IPS-18c (cell line): ENCODE measurements around the gene MAN2A1.

Experiments used
- H3K4me3 ChIP-seq: 2 replicates; pipeline ENCODE4 v1.7.0; 2013; ENCODE audit warnings: low read depth, mild to moderate bottlenecking, low read length, moderate library complexity; ENCODE audit not compliant: insufficient read depth
- H3K9me3 ChIP-seq: one replicate; pipeline ENCODE4 v1.6.1; 2013; ENCODE audit warnings: mild to moderate bottlenecking, low read length, moderate library complexity; ENCODE audit not compliant: control insufficient read depth, insufficient read depth

Gene MAN2A1

DNA sequence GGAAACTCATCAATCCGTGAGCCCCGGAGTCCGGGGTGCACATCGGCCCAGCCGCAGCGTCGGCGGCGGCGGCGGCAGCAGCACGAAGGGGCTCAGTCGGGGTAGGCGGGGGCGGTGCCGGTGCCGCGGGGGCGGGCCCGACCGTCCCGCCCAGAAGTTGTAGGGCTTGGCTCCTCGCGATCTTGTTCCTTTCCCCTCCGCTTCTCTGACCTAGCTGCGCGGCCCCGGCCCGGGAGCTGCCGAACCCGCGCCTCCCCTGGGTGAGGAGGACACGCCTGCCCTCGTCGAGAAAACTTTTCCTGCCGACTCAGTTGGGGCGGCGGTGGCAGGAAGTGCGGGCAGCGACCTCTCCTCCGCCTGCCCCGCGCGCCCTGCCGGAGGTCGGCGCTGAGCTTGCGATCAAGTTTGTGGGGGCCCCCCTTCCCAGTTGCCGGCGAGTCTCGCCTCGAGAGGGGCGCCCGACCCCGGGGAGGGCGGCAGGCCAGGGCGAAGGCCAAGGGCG lies at the start of gene MAN2A1:
Gene MAN2A1, plus strand, starts transcription at position 188 of the 502 bp plus-strand sequence. CDS start 491 bp downstream, outside the sequence.
- Histone ChIP-seq H3K9me3 (no peaks in the 10 kb centered on the region), H3K4me3 (peak within 1 kb of the TSS; percentile 93)

DNA sequence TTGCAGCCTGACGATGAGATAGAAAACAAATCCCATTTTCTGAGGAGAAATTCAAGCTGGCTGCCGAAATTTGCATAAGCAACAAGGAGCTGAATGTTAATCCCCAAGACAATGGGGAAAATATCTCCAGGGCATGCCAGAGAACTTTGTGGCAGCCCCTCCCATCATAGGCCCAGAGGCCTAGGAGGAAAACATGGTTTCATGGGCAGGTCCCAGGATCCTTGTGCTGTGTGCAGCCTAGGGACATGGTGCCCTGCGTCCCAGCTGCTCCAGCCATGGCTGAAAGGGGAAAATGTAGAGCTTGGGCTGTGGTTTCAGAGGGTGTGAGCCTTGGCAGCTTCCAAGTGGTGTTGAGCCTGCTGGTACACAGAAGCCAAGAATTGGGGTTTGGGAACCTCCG lies 48.8 kb upstream of the MAN2A1 start:
- H3K4me3 ChIP-seq, result no peak overlapping the region
- H3K9me3 ChIP-seq, result peaks cover 8% of the 10 kb centered on the region

DNA sequence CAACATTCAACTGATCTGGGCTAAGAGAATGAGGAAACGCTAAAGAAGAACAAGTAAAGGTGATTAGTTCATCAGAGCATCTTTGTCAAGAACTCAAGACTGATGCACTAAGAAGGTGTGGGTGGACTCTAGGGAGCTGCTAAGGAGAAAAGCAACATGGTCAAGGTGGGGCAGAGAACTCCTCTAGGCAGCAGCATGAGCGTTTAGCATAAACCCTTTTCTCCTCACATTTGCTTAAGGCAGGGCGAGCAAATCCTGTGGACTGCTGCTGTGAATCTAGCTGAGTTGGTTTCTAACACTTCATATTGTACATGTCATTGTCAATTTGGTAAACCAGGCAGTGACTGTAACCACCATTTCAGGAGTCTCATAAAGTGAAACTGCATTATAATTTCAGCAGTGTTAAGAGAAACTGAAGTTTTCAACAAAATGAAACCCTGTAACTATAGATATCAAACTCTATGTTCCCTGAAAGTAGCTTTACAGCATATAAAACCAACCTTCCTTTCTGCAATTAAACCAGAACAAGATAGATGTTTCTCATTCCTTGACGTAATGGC lies 45.9 kb upstream of the MAN2A1 start:
- H3K4me3 ChIP-seq, result no peak overlapping the region
- H3K9me3 ChIP-seq, result peaks cover 8% of the 10 kb centered on the region

DNA sequence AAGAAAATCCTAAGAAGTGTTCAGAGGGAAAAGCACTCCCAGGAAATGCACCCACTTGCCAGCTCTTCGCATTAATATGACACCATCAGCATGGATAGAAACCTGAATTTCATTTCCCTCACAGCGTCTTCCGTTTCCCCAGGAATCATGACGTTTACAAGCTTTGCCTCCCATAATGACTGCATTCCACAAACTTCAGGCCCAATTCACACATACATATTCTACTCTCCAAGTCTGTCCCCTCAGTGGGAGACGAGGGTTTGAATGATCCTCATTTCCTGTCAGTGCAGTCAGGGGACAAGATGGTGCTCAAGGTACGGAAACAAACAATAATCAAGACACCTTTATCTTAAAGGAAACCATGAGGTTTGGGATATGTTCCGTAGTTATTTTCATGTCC lies 44.9 kb upstream of the MAN2A1 start:
- no peak overlapping the region for H3K4me3 ChIP-seq

DNA sequence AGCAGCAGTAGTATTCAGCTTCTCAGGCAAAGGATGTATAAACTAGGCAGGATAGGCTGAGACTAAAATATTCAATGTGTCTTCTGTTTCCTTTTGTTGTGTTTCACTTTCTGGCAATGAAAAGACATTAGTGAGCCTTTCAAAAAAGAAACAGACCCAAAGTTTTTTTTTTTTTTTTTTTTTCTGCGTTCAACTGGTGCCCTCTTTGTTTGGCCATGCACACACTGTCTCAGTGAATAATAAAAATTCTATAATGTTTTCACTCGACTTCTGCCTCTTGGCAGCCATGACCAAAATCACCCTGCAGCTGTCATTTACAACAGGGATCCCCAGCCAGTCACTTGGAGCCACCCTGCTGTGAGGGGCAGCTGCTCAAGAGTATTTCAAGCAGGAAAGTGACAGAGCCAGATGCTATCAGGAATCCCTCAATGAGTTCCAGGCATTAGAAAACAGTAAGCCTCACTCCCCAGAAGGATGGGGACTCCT lies 44.0 kb upstream of the MAN2A1 start:
- H3K9me3 ChIP-seq, result peaks cover 4% of the 10 kb centered on the region
- no peak overlapping the region for H3K4me3 ChIP-seq

More for the DNA sequence above, 44.9 kb upstream of the MAN2A1 start:
- peaks cover 8% of the 10 kb centered on the region for H3K9me3 ChIP-seq

DNA sequence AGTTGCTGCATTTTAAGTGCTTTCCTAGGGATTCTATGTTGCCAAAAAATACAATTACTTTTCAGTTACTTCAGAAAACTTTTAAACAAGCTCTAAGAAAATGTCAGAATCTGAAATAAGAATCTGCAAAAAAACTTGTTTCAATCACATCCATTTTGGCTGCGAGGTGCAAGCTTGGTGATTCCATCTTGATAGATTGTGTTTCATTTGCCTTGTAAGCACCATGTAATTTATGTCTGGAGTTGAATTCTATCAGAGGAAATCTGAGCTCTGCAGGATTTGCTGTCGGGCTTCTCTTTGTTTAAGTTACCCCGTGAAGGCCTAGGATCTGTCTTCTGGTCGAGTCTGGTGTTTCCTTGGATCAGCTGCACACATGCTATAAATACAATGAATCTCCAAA lies 40.4 kb upstream of the MAN2A1 start:
- Histone ChIP-seq H3K9me3 (no peaks in the 10 kb centered on the region), H3K4me3 (no peak overlapping the region)

DNA sequence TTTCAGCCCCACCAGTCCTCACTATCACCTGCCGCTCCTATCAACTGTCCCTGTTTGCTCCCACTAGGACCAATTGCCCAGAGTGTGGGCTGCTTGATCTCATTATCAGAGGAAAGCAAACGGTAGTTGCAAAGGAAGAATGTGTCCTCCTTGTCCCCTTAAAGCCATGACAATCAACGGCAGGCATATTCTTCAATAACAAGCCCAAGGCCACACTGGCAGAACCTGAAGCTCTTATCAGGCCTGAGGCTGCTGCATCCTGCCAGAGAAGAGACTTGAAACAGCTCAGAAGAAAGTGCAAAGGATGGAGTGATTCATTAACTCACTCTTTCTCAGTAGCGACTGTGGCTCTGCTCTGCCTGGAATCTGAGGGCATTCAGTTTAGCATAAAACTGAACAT lies 39.2 kb upstream of the MAN2A1 start:
- Histone ChIP-seq H3K9me3 (no peaks in the 10 kb centered on the region), H3K4me3 (no peak overlapping the region)

DNA sequence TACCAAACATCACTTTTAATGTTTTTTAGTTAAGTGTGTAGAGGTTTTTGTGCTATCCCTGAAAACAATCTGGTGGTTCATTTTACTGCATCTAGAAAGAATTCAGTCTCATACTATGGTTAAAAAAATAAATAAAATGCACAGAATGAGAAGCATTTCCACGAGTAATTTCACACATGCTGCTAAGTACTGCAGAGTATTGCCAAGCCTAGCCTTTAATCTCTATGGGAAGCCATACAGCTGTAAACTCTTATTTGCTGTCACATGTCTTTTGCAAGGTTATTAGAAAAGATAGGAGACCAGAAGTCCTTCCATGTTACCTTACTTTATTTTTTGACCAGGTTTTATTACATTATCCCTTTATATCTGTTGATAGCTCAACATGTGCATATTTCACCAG lies 37.6 kb upstream of the MAN2A1 start:
- no peaks in the 10 kb centered on the region for H3K9me3 ChIP-seq

DNA sequence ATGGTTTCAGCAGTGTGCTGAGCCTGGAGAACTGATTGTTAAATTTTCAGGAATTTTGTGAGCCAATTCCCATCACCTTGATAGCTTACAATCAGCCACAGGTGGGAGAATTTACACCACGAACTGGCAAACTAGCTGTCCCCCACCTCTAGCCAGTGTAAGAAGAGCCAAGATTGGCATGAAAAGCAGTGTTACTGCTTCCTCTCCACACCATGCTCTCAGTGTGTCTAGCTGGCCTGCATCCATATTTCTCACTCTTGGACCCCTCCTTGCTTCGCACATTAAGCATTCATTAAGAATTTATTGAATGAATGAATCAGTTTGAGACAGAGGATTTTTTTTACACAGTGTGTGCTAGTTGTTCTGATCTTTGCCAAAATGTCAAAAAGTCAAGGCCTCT lies 36.7 kb upstream of the MAN2A1 start:
- Histone ChIP-seq H3K9me3 (no peaks in the 10 kb centered on the region), H3K4me3 (no peak overlapping the region)

More for the DNA sequence above, 37.6 kb upstream of the MAN2A1 start:
- no peak overlapping the region for H3K4me3 ChIP-seq

DNA sequence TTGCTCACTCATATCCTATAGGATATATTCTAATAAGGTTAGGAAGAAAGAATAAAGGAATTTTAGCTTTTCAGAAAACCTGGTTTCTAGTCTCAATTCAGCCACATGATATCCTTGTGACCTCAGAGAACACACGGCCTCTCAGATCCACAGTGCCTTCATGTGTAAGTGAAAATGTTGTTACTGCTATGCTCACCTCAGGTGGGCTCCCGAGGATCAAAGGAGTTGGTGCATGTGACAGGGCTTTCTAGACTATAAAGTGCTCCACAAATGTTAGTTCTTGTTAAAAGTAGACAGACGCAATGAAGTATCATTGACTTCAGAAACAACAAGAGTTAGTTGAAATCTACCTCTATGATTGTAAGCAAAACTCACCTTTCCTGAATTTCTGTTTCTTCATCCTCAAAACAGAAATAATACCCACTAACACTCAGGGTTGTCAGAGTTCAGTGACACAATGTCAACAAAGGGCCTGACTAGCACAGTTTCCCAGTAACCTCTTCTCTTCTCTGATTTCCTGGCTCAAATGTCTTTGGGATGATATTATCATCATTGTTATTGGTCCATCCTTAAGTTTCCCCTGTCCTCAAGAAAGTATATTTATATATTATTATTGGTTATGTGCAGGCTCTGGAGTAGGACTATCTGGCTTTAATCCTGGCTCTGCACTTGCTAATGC lies 36.0 kb upstream of the MAN2A1 start:
- H3K9me3 ChIP-seq, result no peaks in the 10 kb centered on the region

DNA sequence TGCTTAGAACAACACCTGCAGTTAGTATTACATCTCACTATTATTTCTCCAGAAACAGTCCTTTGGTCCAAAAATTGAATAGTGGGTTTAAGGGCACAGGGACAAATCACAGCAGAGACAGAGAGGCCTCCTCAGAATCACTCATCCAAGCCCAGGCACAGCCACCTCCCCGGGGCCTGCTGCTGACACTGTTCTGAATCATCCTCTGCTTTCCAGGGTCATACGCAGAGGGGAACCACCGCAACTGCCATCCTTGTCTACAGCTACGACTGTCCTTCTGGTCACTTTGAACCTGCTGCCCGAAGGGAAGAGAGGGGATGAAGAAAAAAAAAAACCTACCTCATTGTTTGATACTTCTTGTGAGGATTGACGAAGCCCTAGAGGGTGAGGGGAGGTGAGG lies 35.3 kb upstream of the MAN2A1 start:
- H3K4me3 ChIP-seq, result no peak overlapping the region
- no peaks in the 10 kb centered on the region for H3K9me3 ChIP-seq

More for the DNA sequence above, 36.0 kb upstream of the MAN2A1 start:
- H3K4me3 ChIP-seq, result no peak overlapping the region

DNA sequence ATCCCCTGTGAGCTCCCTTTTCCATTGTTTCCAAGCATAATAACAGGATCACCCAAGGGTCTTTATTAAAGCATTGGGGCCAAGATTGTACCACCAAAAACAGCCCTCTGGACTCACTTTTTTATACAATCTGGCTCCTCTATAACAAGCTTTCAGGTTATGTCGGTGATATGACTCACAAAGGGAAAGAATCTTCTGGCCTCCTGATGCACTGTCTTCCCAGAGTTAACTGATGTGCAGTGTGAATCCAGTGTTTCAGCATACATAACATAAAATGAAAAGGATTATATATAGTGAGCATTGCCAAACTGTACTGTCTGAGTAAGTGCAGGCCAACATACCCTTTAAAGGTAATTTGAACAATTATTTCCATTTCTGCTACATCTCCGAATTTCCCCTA lies 33.9 kb upstream of the MAN2A1 start:
- H3K4me3 ChIP-seq, result no peak overlapping the region

DNA sequence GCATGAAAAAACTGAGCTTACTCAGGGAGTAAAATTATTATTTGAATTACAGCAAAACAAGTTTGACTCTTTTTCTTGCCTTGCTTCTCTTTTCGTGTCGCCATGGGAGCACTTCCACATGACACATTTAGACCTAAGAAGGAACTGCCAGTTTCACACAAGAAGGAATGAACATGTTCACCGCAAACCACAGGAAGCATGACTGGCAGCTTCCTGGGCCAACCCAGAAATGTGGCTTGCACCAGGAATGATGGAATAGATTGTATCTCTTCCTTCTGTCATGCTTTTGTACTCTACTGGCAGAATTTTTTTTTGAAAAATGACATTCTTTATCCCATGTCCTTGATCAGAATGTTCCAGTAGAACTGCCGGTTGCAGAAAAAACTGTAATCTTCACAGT lies 32.9 kb upstream of the MAN2A1 start:
- no peaks in the 10 kb centered on the region for H3K9me3 ChIP-seq
- H3K4me3 ChIP-seq, result no peak overlapping the region

More for the DNA sequence above, 33.9 kb upstream of the MAN2A1 start:
- H3K9me3 ChIP-seq, result no peaks in the 10 kb centered on the region

DNA sequence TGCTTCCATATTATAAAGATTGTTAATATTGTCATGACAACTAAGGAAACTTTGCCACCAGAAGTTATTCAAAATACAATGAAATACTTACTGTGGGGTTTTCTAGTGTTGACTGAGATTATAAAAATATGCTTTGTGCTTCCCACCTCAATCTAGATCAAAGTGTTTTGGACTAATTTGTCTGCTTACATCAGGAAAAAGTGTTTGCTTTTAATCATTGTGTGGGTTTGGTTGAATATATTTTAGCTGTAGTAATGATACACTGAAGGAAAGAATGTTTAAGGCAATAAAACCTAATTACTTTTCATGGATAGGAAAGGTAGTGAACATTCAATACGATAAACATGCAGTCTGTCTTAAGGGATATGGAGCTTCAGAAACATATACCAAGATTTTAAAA lies 29.8 kb upstream of the MAN2A1 start:
- no peaks in the 10 kb centered on the region for H3K9me3 ChIP-seq
- no peak overlapping the region for H3K4me3 ChIP-seq

DNA sequence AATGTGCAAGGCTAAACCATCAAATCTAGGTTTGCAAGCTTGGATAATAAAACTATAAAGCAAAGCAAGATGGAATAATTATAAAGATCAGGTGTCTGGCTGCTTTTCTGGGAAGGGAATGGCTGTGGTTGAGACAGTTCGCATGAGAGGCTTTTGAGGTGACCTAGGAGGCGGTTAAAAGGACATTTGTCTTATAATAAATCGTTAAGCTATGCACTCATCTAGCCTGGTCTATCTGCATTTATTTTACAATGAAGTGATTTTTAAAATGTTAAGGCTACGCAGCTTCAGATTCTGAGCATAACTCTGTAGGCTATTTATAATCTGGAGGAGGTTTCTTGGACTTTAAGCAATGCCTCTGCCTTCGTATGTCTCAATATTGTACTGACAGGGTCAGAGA lies 29.4 kb upstream of the MAN2A1 start:
- Histone ChIP-seq H3K4me3 (no peak overlapping the region), H3K9me3 (no peaks in the 10 kb centered on the region)

DNA sequence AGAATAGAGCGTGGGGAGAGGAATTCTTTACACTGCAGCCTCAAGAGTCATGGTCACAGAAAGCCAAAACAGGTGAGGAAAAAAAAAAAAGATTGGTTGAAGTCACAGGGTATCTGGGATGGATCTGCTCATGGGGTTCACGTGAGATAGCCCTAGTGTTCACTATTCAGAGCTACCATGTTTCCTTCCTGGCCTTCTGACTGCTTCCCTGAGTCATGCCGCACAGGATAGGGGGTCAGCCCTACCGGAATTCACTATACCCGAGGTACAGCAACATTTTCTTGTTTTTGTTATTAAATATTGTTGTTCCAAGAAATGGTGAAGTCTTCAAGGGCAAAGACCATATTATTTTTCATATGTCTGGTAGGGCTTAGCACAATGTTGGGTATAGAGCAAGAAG lies 21.5 kb upstream of the MAN2A1 start:
- Histone ChIP-seq H3K9me3 (no peaks in the 10 kb centered on the region), H3K4me3 (no peak overlapping the region)

DNA sequence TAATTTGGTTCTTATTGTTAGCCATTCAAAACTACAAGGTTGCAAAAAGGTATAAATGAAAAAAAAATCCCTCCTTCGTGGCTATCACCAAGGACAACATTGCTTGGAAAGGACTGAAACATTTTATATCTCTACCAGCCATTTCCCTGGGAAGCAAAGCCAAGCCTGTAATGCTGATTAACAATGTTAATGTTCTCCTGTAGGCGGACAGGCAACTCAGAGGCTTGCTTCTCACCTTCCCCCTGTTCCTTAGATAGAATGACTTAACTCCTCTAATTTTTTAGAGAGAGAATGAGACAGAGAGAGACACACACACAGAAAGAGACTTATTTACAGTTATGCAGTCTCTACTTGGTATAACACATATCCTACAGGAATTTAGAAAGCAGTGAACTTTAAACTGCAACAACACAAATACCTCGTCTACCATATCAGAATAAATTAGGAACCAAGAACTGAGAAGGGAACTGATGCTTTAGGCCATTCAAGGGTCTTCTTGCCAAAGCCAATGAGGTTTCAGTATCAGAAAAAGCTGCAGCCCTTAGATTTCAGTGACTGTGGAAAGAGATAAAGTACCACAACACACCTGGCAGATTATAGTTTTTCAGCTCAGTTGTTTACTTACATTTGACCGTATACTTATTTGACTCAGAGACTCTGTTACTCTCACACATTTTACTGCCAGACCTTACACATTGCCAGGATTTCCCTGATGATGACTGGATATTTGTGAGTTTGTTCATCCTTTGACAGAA lies 20.9 kb upstream of the MAN2A1 start:
- H3K4me3 ChIP-seq, result no peak overlapping the region
- no peaks in the 10 kb centered on the region for H3K9me3 ChIP-seq
